Lung (tissue), 12 donors: Measurements from ENCODE around the gene RAI1. TPM values are rescaled to one million over a fixed set of nuclear protein-coding genes. Genes with fewer than 3 reads are reported as not detected.

Experiments used
- ATAC-seq: fragments of 200-7000 bp; cut with Tn5 transposase; one replicate; pipeline ENCODE4 v1.9.1; 2020; ENCODE audit warnings: moderate number of reproducible peaks; ENCODE audit not compliant: insufficient read depth, low FRiP score
- DNase-seq, 3 donors: peaks; one replicate each; pipeline ENCODE4 v3.0.0-alpha.2; 2013 to 2017
- H3K27ac ChIP-seq, 2 donors: one replicate each; pipeline ENCODE4 v1.5.1; 2013; ENCODE audit warnings: mild to moderate bottlenecking in 2 of 2, moderate library complexity in 2 of 2, control low read depth in 1 of 2, inconsistent platforms in 1 of 2, low read depth in 1 of 2, low read length in 1 of 2
- H3K27me3 ChIP-seq, 3 donors: one replicate each; pipeline ENCODE4 v1.5.1; 2013; ENCODE audit warnings: low read length in 2 of 3; ENCODE audit not compliant: control insufficient read depth in 3 of 3, insufficient read depth in 3 of 3
- H3K36me3 ChIP-seq, 4 donors: one replicate each; pipeline ENCODE4 v1.5.1; 2013; ENCODE audit warnings: low read length in 4 of 4, mild to moderate bottlenecking in 1 of 4, moderate library complexity in 1 of 4; ENCODE audit not compliant: control insufficient read depth in 4 of 4, insufficient read depth in 4 of 4
- H3K4me1 ChIP-seq, 5 donors: one replicate each; pipeline ENCODE4 v1.5.1; 2013; ENCODE audit warnings: low read length in 5 of 5, mild to moderate bottlenecking in 2 of 5, moderate library complexity in 1 of 5; ENCODE audit not compliant: control insufficient read depth in 5 of 5, insufficient read depth in 5 of 5
- H3K4me3 ChIP-seq: one replicate; pipeline ENCODE4 v1.5.1; 2013; ENCODE audit warnings: mild to moderate bottlenecking, control low read depth, moderate library complexity
- H3K9ac ChIP-seq, 2 donors: one replicate each; pipeline ENCODE4 v1.5.1; 2013; ENCODE audit warnings: low read length in 2 of 2, control low read depth in 1 of 2; ENCODE audit not compliant: insufficient read depth in 1 of 2
- H3K9me3 ChIP-seq, 4 donors: one replicate each; pipeline ENCODE4 v1.5.1; 2013; ENCODE audit warnings: low read length in 3 of 4, mild to moderate bottlenecking in 1 of 4, moderate library complexity in 1 of 4; ENCODE audit not compliant: control insufficient read depth in 4 of 4, insufficient read depth in 3 of 4
- CTCF ChIP-seq: IDR thresholded peaks from 2 replicates; pipeline ENCODE4 v1.5.1; 2012; ENCODE audit warnings: mild to moderate bottlenecking; ENCODE audit errors: control extremely low read depth, extremely low read depth
- WGBS, 2 donors: extraction: QIAGEN DNeasy Blood & Tissue Kit; methylation state at CpG; one replicate each; pipeline ENCODE4 v1.1.7; 2013; 5-methylcytosine and 5-hydroxymethylcytosine counted together
- polyA plus RNA-seq, 2 donors: library from polyadenylated mRNA; stranded (reverse); fragments of 200-250 nt; gene quantifications; one replicate each; pipeline ENCODE4 v1.2.1, GENCODE V29; 2013
- total RNA-seq, 2 donors: library from RNA; depleted of rRNA in 1 of 2; stranded (reverse); fragments of >200 nt in 1 of 2; gene quantifications; one replicate each; pipeline ENCODE4 v1.2.1, GENCODE V29; 2014 to 2021
- donor health status: control.
- donor health status: control.
- donor health status: Bipolar disorder and iron deficiency.
- donor health status: healthy.
- donor health status: DM: yes; HTN: yes; CAD: no.

The RAI1 gene
- total and polyA plus RNA-seq, 4 donors = 14.5 to 44.4 (median 28.3) TPM

- no peaks in the 10 kb centered on the region for H3K9me3 ChIP-seq
Observed at GRCh38 chr17:17757391-17757791, 76.1 kb downstream of the RAI1 start.

GRCh38 chr17:17757956-17758845 lies 76.9 kb downstream of the RAI1 start:
- peaks cover 0 to 2% (median 0%) of the 10 kb centered on the region in 4 donors for H3K36me3 ChIP-seq
- no peaks in the 10 kb centered on the region for H3K27me3 ChIP-seq
- DNase-seq (no peak), ATAC-seq (no peak)
- no peak overlapping the region for H3K4me3 ChIP-seq
- no peak for TF ChIP-seq CTCF
- no peaks in the 10 kb centered on the region for H3K9me3 ChIP-seq
- no peak overlapping the region for H3K9ac ChIP-seq
- H3K27ac ChIP-seq = no peak overlapping the region
- 31 to 69% methylated on average over 26 of the region's 26 CpGs for WGBS, 2 donors
- H3K4me1 ChIP-seq = peaks cover 0 to 10% (median 4%) of the 10 kb centered on the region in 5 donors

More at GRCh38 chr17:17757391-17757791, 76.1 kb downstream of the RAI1 start:
- ATAC-seq (no peak), DNase-seq (no peak)
- H3K36me3 ChIP-seq = peaks cover 0 to 2% (median 0%) of the 10 kb centered on the region in 4 donors
- no peak overlapping the region for H3K9ac ChIP-seq
- no peak overlapping the region for H3K4me3 ChIP-seq
- peaks cover 0 to 18% (median 5%) of the 10 kb centered on the region in 5 donors for H3K4me1 ChIP-seq
- WGBS, 2 donors = 37 to 60% methylated on average over 15 of the region's 15 CpGs
- H3K27me3 ChIP-seq = no peaks in the 10 kb centered on the region
- H3K27ac ChIP-seq = no peak overlapping the region
- TF ChIP-seq CTCF = no peak

GRCh38 chr17:17758941-17759563 lies 77.8 kb downstream of the RAI1 start:
- Histone ChIP-seq H3K4me3 (no peak overlapping the region), H3K36me3 (peaks cover 0 to 2% (median under 1%) of the 10 kb centered on the region in 4 donors), H3K9me3 (no peaks in the 10 kb centered on the region), H3K4me1 (peaks cover 0 to 6% (median 5%) of the 10 kb centered on the region in 5 donors), H3K27ac (no peak overlapping the region), H3K9ac (no peak overlapping the region), H3K27me3 (no peaks in the 10 kb centered on the region)
- WGBS, 2 donors = 81 to 88% methylated on average over 7 of the region's 7 CpGs
- DNase-seq (no peak), ATAC-seq (no peak)
- no peak for TF ChIP-seq CTCF
